Calu3 (cell line): ENCODE measurements around the gene DLGAP5. TPM values are rescaled to one million over a fixed set of nuclear protein-coding genes. Genes with fewer than 3 reads are reported as not detected.

Experiments
- BruUV-seq: library from RNA; stranded (reverse); fragments of 400-500 nt; replicated peaks from 2 replicates; lab custom pipeline; 2021; lab: Mats Ljungman, UMichigan
- CTCF ChIA-PET: fragments of 300-600 bp; sonication (Branson Sonifier 250); formaldehyde crosslinking; loops from one replicate; lab custom pipeline; 2022; ENCODE audit warnings: antibody characterized with exemption; lab: Charles Lee
- DNase-seq: peaks from one replicate; pipeline ENCODE4 v3.0.0; 2022
- H3K27ac Mint-ChIP-seq: one replicate; pipeline ENCODE4 v1.8.0; 2022; ENCODE audit warnings: mixed read lengths; ENCODE audit not compliant: unreplicated experiment
- H3K27me3 Mint-ChIP-seq: one replicate; pipeline ENCODE4 v1.8.0; 2022; ENCODE audit warnings: mixed read lengths; ENCODE audit not compliant: unreplicated experiment
- H3K36me3 Mint-ChIP-seq: one replicate; pipeline ENCODE4 v1.8.0; 2022; ENCODE audit warnings: mild to moderate bottlenecking, moderate library complexity, mixed read lengths; ENCODE audit not compliant: insufficient read depth, unreplicated experiment
- H3K4me1 Mint-ChIP-seq: one replicate; pipeline ENCODE4 v1.8.0; 2022; ENCODE audit warnings: mild to moderate bottlenecking, low read depth, mixed read lengths; ENCODE audit not compliant: unreplicated experiment
- H3K4me3 Mint-ChIP-seq: one replicate; pipeline ENCODE4 v1.8.0; 2022; ENCODE audit warnings: mild to moderate bottlenecking, low read depth, moderate library complexity, mixed read lengths; ENCODE audit not compliant: unreplicated experiment
- H3K9me3 Mint-ChIP-seq: one replicate; pipeline ENCODE4 v1.8.0; 2022; ENCODE audit warnings: low read depth, mixed read lengths; ENCODE audit not compliant: unreplicated experiment
- CTCF ChIP-seq: fragments of 200-600 bp; IDR thresholded peaks from one replicate; pipeline ENCODE4 v1.8.0; 2022; ENCODE audit warnings: antibody characterized with exemption; ENCODE audit not compliant: unreplicated experiment
- intact Hi-C: fragments of 100-400 bp; cut with micrococcal nuclease; formaldehyde crosslinking; loops from one replicate; pipeline ENCODE4 v1.10.0; 2022; ENCODE audit not compliant: unreplicated experiment
- total RNA-seq: library from RNA; stranded (reverse); gene quantifications from 2 replicates; pipeline ENCODE4 v1.2.3, GENCODE V29; 2022

The DLGAP5 gene
- total RNA-seq, 1 experiment from 2014 or later: 54.3 TPM

- CTCF ChIA-PET: interaction anchor here (0.8 kb wide), 1 partner anchor 9 kb away, joined by 3 read pairs; no protein-coding TSS in a partner anchor
- Mint-ChIP-seq H3K36me3 (peaks cover 11% of the 10 kb centered on the region), H3K9me3 (peaks cover 3% of the 10 kb centered on the region), H3K27me3 (no peaks in the 10 kb centered on the region), H3K27ac (no peak overlapping the region), H3K4me3 (no peak overlapping the region), H3K4me1 (peaks cover 26% of the 10 kb centered on the region)
- TF ChIP-seq CTCF: no peak
- intact Hi-C loops: no loop called here
- BruUV-seq: no TSS peak
- DNase-seq: no peak
Observed at GRCh38 chr14:55109836-55110235, 81.5 kb downstream of the DLGAP5 start.

DNA sequence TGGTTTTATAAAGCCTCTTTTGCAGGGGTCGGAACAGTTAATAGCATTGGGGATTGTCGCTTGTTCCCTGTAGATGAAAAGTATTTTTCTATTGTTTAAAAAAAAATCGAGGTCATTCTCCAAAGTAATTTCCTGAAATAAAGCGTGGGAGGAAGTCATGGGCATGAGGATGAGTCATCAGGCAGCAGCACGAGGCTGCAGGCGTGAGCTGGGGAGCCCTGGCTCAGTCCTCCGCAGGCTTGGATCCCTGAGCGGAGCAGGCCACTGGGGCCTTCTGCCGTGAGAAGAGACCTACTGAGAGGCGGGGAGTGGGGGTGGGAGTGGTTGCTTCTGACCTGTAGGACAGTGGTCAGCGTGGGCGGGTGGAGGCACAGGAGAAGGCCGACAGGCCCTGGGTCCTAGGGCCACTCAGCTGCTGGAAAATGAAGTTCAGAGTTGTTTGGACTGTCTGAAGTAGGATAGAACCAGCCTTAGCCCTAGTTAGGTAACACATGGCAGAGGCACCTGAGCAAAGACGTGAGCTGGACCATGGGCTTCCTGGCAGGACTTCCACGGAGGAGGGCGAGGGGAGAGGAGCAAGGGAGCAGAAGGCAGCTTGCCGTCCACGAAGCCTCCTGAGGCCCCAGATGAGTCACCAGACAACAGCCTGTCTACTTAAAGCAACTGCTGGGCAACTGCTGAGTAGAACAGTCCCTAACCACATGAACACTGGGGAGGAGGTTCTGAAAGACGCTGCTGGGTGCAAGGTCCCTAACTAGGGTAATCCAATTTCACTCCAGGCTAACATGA lies 83.4 kb downstream of the DLGAP5 start:
- H3K27me3 Mint-ChIP-seq: no peaks in the 10 kb centered on the region
- TSS peak; percentile 61 for BruUV-seq
- CTCF ChIA-PET: interaction anchor here (0.8 to 1.7 kb wide), 4 partner anchors 15 to 40 kb away, joined by 4 to 7 read pairs (median 6); no protein-coding TSS in a partner anchor

DNA sequence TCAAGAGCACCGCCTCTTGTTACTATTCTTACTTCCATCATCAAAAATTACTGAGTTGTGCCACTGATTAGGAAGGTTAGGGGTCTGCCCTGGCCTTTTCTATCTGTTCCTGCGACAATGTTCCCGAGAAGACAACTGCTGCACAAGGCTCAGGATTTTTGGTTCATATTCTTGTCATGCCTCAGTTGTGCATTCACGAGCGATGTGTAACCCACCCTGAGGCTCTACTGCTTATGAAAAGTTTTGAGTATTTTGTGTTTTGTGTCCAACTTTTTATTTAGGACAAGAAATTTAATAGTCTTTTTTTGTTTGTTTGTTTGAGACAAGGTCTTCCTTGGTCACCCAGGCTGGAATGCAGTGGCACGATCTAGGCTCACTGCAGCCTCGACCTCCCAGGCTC lies 85.4 kb downstream of the DLGAP5 start:
- peaks cover 36% of the 10 kb centered on the region for H3K36me3 Mint-ChIP-seq
- no TSS peak for BruUV-seq
- intact Hi-C loops: no loop called here
- no peak for DNase-seq
- H3K9me3 Mint-ChIP-seq: no peaks in the 10 kb centered on the region
- H3K4me3 Mint-ChIP-seq: no peak overlapping the region
- no peaks in the 10 kb centered on the region for H3K27me3 Mint-ChIP-seq
- CTCF ChIA-PET: no interaction called here
- H3K4me1 Mint-ChIP-seq: peaks cover 42% of the 10 kb centered on the region
- no peak for TF ChIP-seq CTCF
- H3K27ac Mint-ChIP-seq: peak overlapping the region; percentile 84

More for the DNA sequence above, 83.4 kb downstream of the DLGAP5 start:
- intact Hi-C loops: no loop called here
- TF ChIP-seq CTCF: no peak
- Mint-ChIP-seq H3K36me3 (peaks cover 25% of the 10 kb centered on the region), H3K4me1 (peaks cover 27% of the 10 kb centered on the region), H3K9me3 (no peaks in the 10 kb centered on the region), H3K4me3 (peak overlapping the region; percentile 32), H3K27ac (peak overlapping the region; percentile 95)
- DNase-seq: peak; percentile 82

DNA sequence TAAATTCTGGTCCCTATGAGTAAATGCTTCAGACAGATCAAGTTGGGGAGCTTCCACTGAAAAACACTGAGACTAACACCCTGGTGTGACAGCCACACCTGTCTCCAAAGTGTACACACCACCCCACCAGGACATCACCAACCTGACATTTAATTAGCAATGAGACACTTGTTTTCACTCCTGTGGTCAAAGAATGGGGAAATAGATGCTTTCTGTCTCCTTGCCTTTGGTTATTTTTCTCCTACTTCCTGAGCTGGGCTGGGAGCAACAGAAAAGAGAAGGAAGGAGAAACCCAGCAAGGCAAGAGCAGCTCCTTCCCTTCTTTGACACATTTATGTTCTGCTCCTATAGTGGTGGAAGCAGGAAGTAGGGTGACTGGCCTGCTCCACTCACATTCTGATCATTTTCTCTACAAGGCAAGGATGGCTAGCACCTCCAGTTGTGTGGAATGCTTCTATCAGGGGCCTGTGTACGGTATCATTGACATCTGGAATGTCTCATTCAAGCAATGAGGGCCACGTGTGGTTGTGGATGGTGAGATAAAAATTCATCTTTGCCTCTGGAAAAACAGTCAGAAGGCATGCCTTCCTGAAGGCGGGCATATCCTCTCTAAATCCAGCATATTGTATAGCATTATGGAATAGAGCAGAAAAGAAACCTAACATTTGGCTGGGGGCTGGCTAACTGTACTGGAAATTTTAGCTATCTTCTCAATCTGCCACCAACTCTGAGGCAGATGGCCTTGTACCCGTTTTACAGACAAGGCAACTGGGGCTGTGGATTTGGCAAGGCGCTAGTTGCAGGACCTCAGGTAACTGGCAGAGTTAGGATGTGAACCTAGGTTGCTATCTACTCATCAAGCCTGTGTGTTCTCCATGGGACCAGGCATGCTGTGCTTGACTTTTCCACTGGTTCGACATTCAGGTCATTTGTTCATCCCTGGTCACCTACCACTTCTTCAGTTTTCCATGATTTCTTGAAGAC lies 87.1 kb downstream of the DLGAP5 start:
- CTCF ChIA-PET: interaction anchor here (0.8 to 2.6 kb wide), 8 partner anchors 10 to 78 kb away, joined by 3 to 22 read pairs (median 4); partner anchors contain the start of genes LGALS3 and MAPK1IP1L
- H3K27ac Mint-ChIP-seq: peak overlapping the region; percentile 100
- H3K36me3 Mint-ChIP-seq: peaks cover 36% of the 10 kb centered on the region
- H3K4me3 Mint-ChIP-seq: peak overlapping the region; percentile 37
- BruUV-seq: no TSS peak
- H3K27me3 Mint-ChIP-seq: no peaks in the 10 kb centered on the region
- DNase-seq: no peak
- intact Hi-C loops: loop anchor here (1.0 to 2.0 kb wide), 2 partner anchors 23 to 27 kb away; no protein-coding TSS in a partner anchor
- H3K9me3 Mint-ChIP-seq: no peaks in the 10 kb centered on the region
- H3K4me1 Mint-ChIP-seq: peaks cover 49% of the 10 kb centered on the region
- no peak for TF ChIP-seq CTCF
